Measurements from ENCODE around the gene STK32C.

Gene STK32C

GRCh38 chr10:132207536-132208461 is 100.0 kb downstream of the STK32C start:
- no peak for DNase-seq

GRCh38 chr10:132206806-132207535 is 100.8 kb downstream of the STK32C start:
- no peak for DNase-seq

- DNase-seq, result no peak
These were observed 101.4 kb downstream of the STK32C start for GRCh38 chr10:132206377-132206745.

- no peak for DNase-seq
These were observed 101.9 kb downstream of the STK32C start for GRCh38 chr10:132205650-132206376.

- DNase-seq, result no peak
These were observed 102.8 kb downstream of the STK32C start for GRCh38 chr10:132204781-132205473.

- no peak for DNase-seq
These were observed 103.5 kb downstream of the STK32C start for GRCh38 chr10:132204078-132204780.

GRCh38 chr10:132203256-132204077 is 104.3 kb downstream of the STK32C start:
- DNase-seq, result no peak

- DNase-seq, result no peak
These were observed 105.4 kb downstream of the STK32C start for GRCh38 chr10:132202070-132202970.

- DNase-seq, result no peak
These were observed 106.4 kb downstream of the STK32C start for GRCh38 chr10:132201111-132201969.

- DNase-seq, result no peak
These were observed 107.2 kb downstream of the STK32C start for GRCh38 chr10:132200344-132201110.

- DNase-seq, result no peak
These were observed 107.9 kb downstream of the STK32C start for GRCh38 chr10:132199854-132200311.

GRCh38 chr10:132199268-132199853 is 108.4 kb downstream of the STK32C start:
- no peak for DNase-seq

GRCh38 chr10:132198381-132199181 is 109.2 kb downstream of the STK32C start:
- DNase-seq, result no peak

- no peak for DNase-seq
These were observed 109.7 kb downstream of the STK32C start for GRCh38 chr10:132198068-132198370.

- DNase-seq, result no peak
These were observed 110.3 kb downstream of the STK32C start for GRCh38 chr10:132197271-132198067.

Data from stimulated activated CD4-positive, alpha-beta T cell treated with anti-CD3 and anti-CD28 coated beads, Interleukin-4, amount 100 ng/mL, for 4 hours (primary cell).